Body of pancreas (tissue), 4 donors: ENCODE results near the gene TMEM223. TPM values are rescaled to one million over a fixed set of nuclear protein-coding genes. Genes with fewer than 3 reads are reported as not detected.

Source experiments
- ATAC-seq: fragments of 150-250 bp; one replicate; pipeline ENCODE4 v1.9.1; 2016
- DNase-seq, 4 donors: peaks; one replicate each; pipeline ENCODE4 v3.0.0-alpha.2; 2019
- H3K27ac ChIP-seq, 4 donors: fragments of 200-600 bp; sonication (generic); 1 replicate in 3 of 4; 2 replicates in 1 of 4; pipeline versions ENCODE4 v1.5.1 to v1.6.1; 2016 to 2019; ENCODE audit warnings: mild to moderate bottlenecking in 1 of 4, mixed read lengths in 1 of 4, moderate library complexity in 1 of 4
- H3K27me3 ChIP-seq, 2 donors: fragments of 200-600 bp; sonication (generic); one replicate each; pipeline ENCODE4 v1.6.0; 2016; ENCODE audit warnings: mild to moderate bottlenecking in 1 of 2
- H3K36me3 ChIP-seq, 2 donors: fragments of 200-600 bp; sonication (generic); replicated peaks in 1 of 2; 2 replicates each; pipeline ENCODE4 v1.5.1; 2016; ENCODE audit warnings: low read depth in 2 of 2; ENCODE audit not compliant: insufficient read depth in 1 of 2
- H3K4me1 ChIP-seq: fragments of 200-600 bp; sonication (generic); one replicate; pipeline ENCODE4 v1.6.0; 2016
- H3K4me3 ChIP-seq, 2 donors: fragments of 200-600 bp; sonication (generic); 1 replicate in 1 of 2; 2 replicates in 1 of 2; pipeline ENCODE4 v1.5.1; 2016 to 2019
- H3K9me3 ChIP-seq, 3 donors: fragments of 200-600 bp; sonication (generic); 1 replicate in 2 of 3; 2 replicates in 1 of 3; pipeline ENCODE4 v1.5.1; 2016
- CTCF ChIP-seq, 7 experiments: fragments of 450-650 bp in 4 of 7; fragments of 200-600 bp in 3 of 7; sonication (generic) in 3 of 7; IDR thresholded peaks; one replicate each; pipeline ENCODE4 v1.5.1; 2016 to 2019; ENCODE audit warnings: antibody characterized with exemption in 7 of 7
- POLR2A ChIP-seq, 3 donors: fragments of 450-650 bp; IDR thresholded peaks; one replicate each; pipeline ENCODE4 v1.6.1; 2016; ENCODE audit warnings: antibody characterized with exemption in 3 of 3, mild to moderate bottlenecking in 2 of 3
- WGBS, 2 donors: methylation state at CpG; one replicate each; pipeline ENCODE4 v1.1.5; 2017; 5-methylcytosine and 5-hydroxymethylcytosine counted together
- intact Hi-C: fragments of 100-400 bp; cut with DNase I; formaldehyde crosslinking; loops from one replicate; pipeline ENCODE4 v1.15.1; 2023
- total RNA-seq, 2 donors: library from RNA; depleted of rRNA; stranded (reverse); fragments of >200 nt; gene quantifications; one replicate each; pipeline ENCODE4 v1.1.0, GENCODE V29; 2016

The TMEM223 gene
- total RNA-seq, 2 donors from 2014 or later: 6.2 to 29.0 TPM

DNA sequence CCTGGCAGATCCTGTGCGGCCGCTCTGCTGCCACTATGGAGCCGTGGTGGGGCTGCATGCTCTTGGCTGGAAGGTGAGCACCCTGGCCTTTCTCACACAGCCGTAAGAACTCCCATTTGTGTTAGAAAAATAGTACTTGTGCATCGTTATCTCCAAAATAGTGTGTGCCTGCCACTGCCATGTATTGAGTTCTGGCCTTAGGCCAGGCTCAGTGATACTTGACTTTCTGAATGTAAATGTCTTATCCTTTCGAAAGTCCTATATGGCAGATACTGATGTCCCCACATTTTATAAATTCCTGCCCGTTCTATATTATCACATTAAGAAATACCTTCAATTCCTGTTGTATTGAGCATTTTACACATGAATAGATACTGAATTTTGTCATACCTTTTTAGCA lies 9.1 kb downstream of the TMEM223 start:
- DNase-seq (no peak), ATAC-seq (no peak)
- Histone ChIP-seq H3K27me3 (no peaks in the 10 kb centered on the region), H3K36me3 (no peaks in the 10 kb centered on the region), H3K9me3 (no peaks in the 10 kb centered on the region), H3K4me1 (peaks cover 11% of the 10 kb centered on the region), H3K27ac (no peak overlapping the region), H3K4me3 (no peak overlapping the region)
- TF ChIP-seq CTCF (IDR thresholded peaks at IDR 0.05) (no peak), POLR2A (IDR thresholded peaks at IDR 0.05) (no peak)
- WGBS, 2 donors: 88 to 92% methylated on average over 7 of the region's 7 CpGs
- intact Hi-C loops: no loop called here

DNA sequence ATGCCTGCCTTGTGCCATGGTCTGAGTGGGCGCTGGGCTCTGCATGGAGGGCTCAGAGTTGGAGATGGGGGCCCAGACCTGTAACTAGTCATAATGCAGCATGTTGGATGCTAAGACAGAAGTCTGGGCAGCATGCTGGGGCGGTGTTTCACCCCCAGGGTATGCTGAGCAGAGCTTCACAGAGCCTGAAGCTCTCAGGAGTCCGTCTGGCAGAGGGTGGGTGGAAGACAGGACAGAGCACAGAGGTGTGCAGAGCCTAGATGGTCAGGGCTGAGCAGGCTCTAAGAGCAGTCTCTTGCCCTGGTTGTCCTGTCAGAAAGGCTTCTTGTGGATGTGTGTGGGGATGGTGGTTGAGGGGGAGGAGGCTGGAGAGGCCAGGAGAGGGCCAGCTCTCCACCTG lies 13.4 kb downstream of the TMEM223 start:
- TF ChIP-seq POLR2A (IDR thresholded peaks at IDR 0.05): no peak
- TF ChIP-seq CTCF (IDR thresholded peaks at IDR 0.05): no peak
- 90 to 100% methylated on average over 2 to 3 of the region's 3 CpGs for WGBS, 2 donors
- Histone ChIP-seq H3K27ac (no peak overlapping the region), H3K4me1 (peaks cover 3% of the 10 kb centered on the region), H3K27me3 (no peaks in the 10 kb centered on the region), H3K36me3 (peaks cover 0 to 4% of the 10 kb centered on the region in 2 donors), H3K4me3 (no peak overlapping the region), H3K9me3 (no peaks in the 10 kb centered on the region)
- ATAC-seq (no peak), DNase-seq (no peak)
- intact Hi-C loops: no loop called here

- DNase-seq: no peak
- H3K36me3 ChIP-seq: peaks cover 0 to 4% of the 10 kb centered on the region in 2 donors
Observed at GRCh38 chr11:62777389-62777788, 14.4 kb downstream of the TMEM223 start.

GRCh38 chr11:62775646-62776045 lies 16.2 kb downstream of the TMEM223 start:
- H3K4me1 ChIP-seq: peaks cover 25% of the 10 kb centered on the region
- H3K27me3 ChIP-seq: no peaks in the 10 kb centered on the region
- 88 to 93% methylated on average over 16 to 17 of the region's 17 CpGs for WGBS, 2 donors
- intact Hi-C loops: no loop called here
- peak overlapping the region in 1 of 4 donors; percentile 7 for H3K27ac ChIP-seq
- H3K4me3 ChIP-seq: no peak overlapping the region
- peaks cover 0 to 4% of the 10 kb centered on the region in 2 donors for H3K36me3 ChIP-seq
- no peaks in the 10 kb centered on the region for H3K9me3 ChIP-seq
- TF ChIP-seq CTCF (IDR thresholded peaks at IDR 0.05): no peak
- no peak for TF ChIP-seq POLR2A (IDR thresholded peaks at IDR 0.05)
- ATAC-seq (no peak), DNase-seq (no peak)

More at GRCh38 chr11:62777389-62777788, 14.4 kb downstream of the TMEM223 start:
- Histone ChIP-seq H3K4me3 (no peak overlapping the region), H3K4me1 (peaks cover 13% of the 10 kb centered on the region), H3K27ac (no peak overlapping the region), H3K27me3 (no peaks in the 10 kb centered on the region), H3K9me3 (no peaks in the 10 kb centered on the region)
- intact Hi-C loops: no loop called here
- WGBS, 2 donors: 90 to 96% methylated on average over 2 of the region's 2 CpGs
- no peak for ATAC-seq
- TF ChIP-seq CTCF (IDR thresholded peaks at IDR 0.05) (no peak), POLR2A (IDR thresholded peaks at IDR 0.05) (no peak)

DNA sequence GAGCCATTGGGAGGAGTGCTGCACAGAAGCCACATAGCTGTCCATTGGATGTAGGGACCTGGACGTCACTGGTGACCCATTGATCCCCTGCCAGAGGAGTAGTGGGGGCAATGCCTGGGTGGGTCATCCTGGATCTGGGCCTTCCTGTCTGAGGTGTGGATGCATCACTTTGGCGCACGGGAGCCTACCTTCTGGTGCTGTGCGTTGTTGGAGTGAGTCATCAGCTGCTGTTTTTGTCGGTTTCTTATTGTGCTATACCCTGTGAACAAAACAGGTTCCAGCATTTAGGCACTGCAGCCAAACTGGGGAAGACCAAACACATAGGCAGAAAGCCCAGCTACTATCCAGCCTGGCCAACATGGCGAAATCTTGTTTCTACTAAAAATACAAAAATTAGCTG lies 17.4 kb downstream of the TMEM223 start:
- intact Hi-C loops: no loop called here
- Histone ChIP-seq H3K4me3 (no peak overlapping the region), H3K27ac (no peak overlapping the region), H3K36me3 (peaks cover 0 to 4% of the 10 kb centered on the region in 2 donors), H3K27me3 (no peaks in the 10 kb centered on the region), H3K4me1 (peaks cover 37% of the 10 kb centered on the region), H3K9me3 (no peaks in the 10 kb centered on the region)
- 79 to 89% methylated on average over 3 to 6 of the region's 6 CpGs for WGBS, 2 donors
- DNase-seq (no peak), ATAC-seq (no peak)
- no peak for TF ChIP-seq CTCF (IDR thresholded peaks at IDR 0.05)
- no peak for TF ChIP-seq POLR2A (IDR thresholded peaks at IDR 0.05)
